Measurements from ENCODE around the gene DCLRE1B.

The DCLRE1B gene

GRCh38 chr1:113928187-113928930 lies 23.2 kb downstream of the DCLRE1B start:
- no peaks in the 10 kb centered on the region for H3K9me3 ChIP-seq (ENCODE audit: low read length)
- H3K79me2 ChIP-seq (ENCODE audit: insufficient read depth, low read length): peaks cover 33% of the 10 kb centered on the region
- H2AFZ ChIP-seq (ENCODE audit: low read length): peak overlapping the region; percentile 54; the same call in 1 of the 2 replicates
- H3K4me2 ChIP-seq (ENCODE audit: low read length): peak overlapping the region; percentile 98
- no peaks in the 10 kb centered on the region for H3K27me3 ChIP-seq (ENCODE audit: insufficient read depth, low read length)
- no peaks in the 10 kb centered on the region for H4K20me1 ChIP-seq (ENCODE audit: insufficient read depth, low read length)
- no peaks in the 10 kb centered on the region for H3K36me3 ChIP-seq (ENCODE audit: insufficient read depth, low read length)
- no peaks in the 10 kb centered on the region for H3F3A ChIP-seq (ENCODE audit: insufficient read depth, low read length)
- peaks cover 43% of the 10 kb centered on the region for H3K4me1 ChIP-seq (ENCODE audit: insufficient read depth, low read length, severe bottlenecking)
- TF ChIP-seq EZH2 (IDR thresholded peaks at IDR 0.05; ENCODE audit: borderline replicate concordance, low read length) (no peak), CTCF (IDR thresholded peaks at IDR 0.05; ENCODE audit: low read length) (no peak)
- peak overlapping the region; percentile 92 for H3K9ac ChIP-seq (ENCODE audit: low read length)
- H3K27ac ChIP-seq (ENCODE audit: low read depth, low read length, poor library complexity, severe bottlenecking): peak overlapping the region; percentile 88
- H3K9me2 ChIP-seq (ENCODE audit: low read depth, low read length): no peaks in the 10 kb centered on the region
- peak overlapping the region; percentile 99 for H3K4me3 ChIP-seq (ENCODE audit: low read depth, low read length, poor library complexity, severe bottlenecking)

GRCh38 chr1:113928941-113929749 lies 24.0 kb downstream of the DCLRE1B start, which contains the start of gene HIPK1:
Gene HIPK1 (plus strand): TSS chr1:113929324.
- peak within 1 kb of the TSS; percentile 98 for H3K4me2 ChIP-seq (ENCODE audit: low read length)
- peaks cover 41% of the 10 kb centered on the region for H3K79me2 ChIP-seq (ENCODE audit: insufficient read depth, low read length)
- H3F3A ChIP-seq (ENCODE audit: insufficient read depth, low read length): no peaks in the 10 kb centered on the region
- H3K27ac ChIP-seq (ENCODE audit: low read depth, low read length, poor library complexity, severe bottlenecking): peak within 1 kb of the TSS; percentile 88
- H3K9ac ChIP-seq (ENCODE audit: low read length): peak within 1 kb of the TSS; percentile 92
- H3K4me1 ChIP-seq (ENCODE audit: insufficient read depth, low read length, severe bottlenecking): peaks cover 51% of the 10 kb centered on the region
- H3K9me2 ChIP-seq (ENCODE audit: low read depth, low read length): no peaks in the 10 kb centered on the region
- H4K20me1 ChIP-seq (ENCODE audit: insufficient read depth, low read length): no peaks in the 10 kb centered on the region
- no peaks in the 10 kb centered on the region for H3K27me3 ChIP-seq (ENCODE audit: insufficient read depth, low read length)
- no peak for TF ChIP-seq EZH2 (IDR thresholded peaks at IDR 0.05; ENCODE audit: borderline replicate concordance, low read length)
- TF ChIP-seq CTCF (IDR thresholded peaks at IDR 0.05; ENCODE audit: low read length): no peak
- H2AFZ ChIP-seq (ENCODE audit: low read length): peak within 1 kb of the TSS; percentile 54; the same call in 1 of the 2 replicates
- H3K36me3 ChIP-seq (ENCODE audit: insufficient read depth, low read length): no peaks in the 10 kb centered on the region
- no peaks in the 10 kb centered on the region for H3K9me3 ChIP-seq (ENCODE audit: low read length)
- peak within 1 kb of the TSS; percentile 99 for H3K4me3 ChIP-seq (ENCODE audit: low read depth, low read length, poor library complexity, severe bottlenecking)

GRCh38 chr1:113929750-113930498 lies 24.8 kb downstream of the DCLRE1B start:
- Histone ChIP-seq H3K9me3 (ENCODE audit: low read length) (no peaks in the 10 kb centered on the region), H3K9me2 (ENCODE audit: low read depth, low read length) (no peaks in the 10 kb centered on the region), H3K27ac (ENCODE audit: low read depth, low read length, poor library complexity, severe bottlenecking) (peak overlapping the region; percentile 88), H3K9ac (ENCODE audit: low read length) (peak overlapping the region; percentile 92), H3F3A (ENCODE audit: insufficient read depth, low read length) (no peaks in the 10 kb centered on the region), H3K4me1 (ENCODE audit: insufficient read depth, low read length, severe bottlenecking) (peaks cover 56% of the 10 kb centered on the region), H3K4me3 (ENCODE audit: low read depth, low read length, poor library complexity, severe bottlenecking) (peak overlapping the region; percentile 99), H2AFZ (ENCODE audit: low read length) (no peak overlapping the region), H3K4me2 (ENCODE audit: low read length) (peak overlapping the region; percentile 98), H3K36me3 (ENCODE audit: insufficient read depth, low read length) (peaks cover under 1% of the 10 kb centered on the region; the same call in 1 of the 2 replicates), H3K79me2 (ENCODE audit: insufficient read depth, low read length) (peaks cover 49% of the 10 kb centered on the region), H4K20me1 (ENCODE audit: insufficient read depth, low read length) (no peaks in the 10 kb centered on the region), H3K27me3 (ENCODE audit: insufficient read depth, low read length) (no peaks in the 10 kb centered on the region)
- TF ChIP-seq EZH2 (IDR thresholded peaks at IDR 0.05; ENCODE audit: borderline replicate concordance, low read length): no peak
- peak; percentile 35; the same call in 1 of the 2 replicates for TF ChIP-seq CTCF (IDR thresholded peaks at IDR 0.05; ENCODE audit: low read length)
